Activated T-cell treated with anti-CD3 and anti-CD28 coated beads, Interleukin-2, amount 50 U/mL, for 4 hours (primary cell): ENCODE data around the gene KPNA3. TPM values are rescaled to one million over a fixed set of nuclear protein-coding genes. Genes with fewer than 3 reads are reported as not detected.
"Not testable (repeated sequence)": the region's sequence is repeated elsewhere in the genome, so short reads cannot be mapped to it uniquely, and the experiment has no call there.

Source experiments
- ATAC-seq, 2 donors: fragments of 200-7000 bp; cut with Tn5 transposase; one replicate each; pipeline ENCODE4 v1.10.0; 2021
- DNase-seq: peaks from one replicate; pipeline ENCODE4 v3.0.0-alpha.2; 2020
- H3K27me3 Mint-ChIP-seq: one replicate; pipeline ENCODE4 v1.8.0; 2021; ENCODE audit warnings: low read depth, mixed read lengths
- H3K36me3 Mint-ChIP-seq: one replicate; pipeline ENCODE4 v1.8.0; 2022; ENCODE audit warnings: mixed read lengths; ENCODE audit not compliant: insufficient read depth
- H3K4me1 Mint-ChIP-seq: one replicate; pipeline ENCODE4 v1.8.0; 2021; ENCODE audit warnings: low read depth, mixed read lengths
- H3K4me3 Mint-ChIP-seq: one replicate; pipeline ENCODE4 v1.8.0; 2021; ENCODE audit warnings: mild to moderate bottlenecking, moderate library complexity, mixed read lengths
- H3K9me3 Mint-ChIP-seq: one replicate; pipeline ENCODE4 v1.8.0; 2021; ENCODE audit warnings: mixed read lengths
- total RNA-seq, 3 donors: library from RNA; stranded (reverse); gene quantifications; one replicate each; pipeline ENCODE4 v1.2.1, GENCODE V29; 2021

The KPNA3 gene
- total RNA-seq, 3 donors from 2014 or later = 65.1 to 76.3 (median 72.4) TPM

DNA sequence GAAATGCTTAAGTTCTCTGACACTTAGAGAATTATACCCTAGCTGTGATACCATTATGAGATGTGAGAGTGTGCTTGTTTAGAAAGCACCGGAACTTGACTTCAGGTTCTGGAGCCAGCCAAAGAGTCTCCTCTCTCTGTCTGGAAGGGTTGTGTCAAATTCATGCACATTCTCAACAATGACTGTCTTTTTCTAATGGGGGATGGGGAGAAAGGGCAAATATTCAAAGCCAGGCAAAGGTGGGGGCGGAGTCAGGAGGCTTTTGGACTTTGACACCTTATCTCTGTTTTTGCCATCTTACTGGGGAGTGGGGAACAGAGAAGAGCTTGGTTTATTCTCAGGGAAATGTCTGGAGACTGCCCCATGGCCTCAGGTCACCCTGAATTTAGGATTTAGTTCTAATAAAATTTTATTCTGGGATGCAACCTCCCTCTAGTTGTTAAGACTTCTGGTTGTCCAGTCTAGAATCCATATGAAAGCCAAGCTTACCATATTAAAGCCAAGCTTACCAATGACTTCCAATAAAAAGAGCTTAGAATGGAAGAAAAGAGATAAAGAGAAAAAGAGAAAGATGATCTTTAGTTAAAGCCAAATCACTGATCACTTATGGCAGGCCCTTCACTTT, 28.2 kb upstream of the KPNA3 start:
- Mint-ChIP-seq H3K27me3 (peaks cover 19% of the 10 kb centered on the region), H3K36me3 (no peaks in the 10 kb centered on the region), H3K4me3 (no peak overlapping the region), H3K9me3 (no peaks in the 10 kb centered on the region), H3K4me1 (no peaks in the 10 kb centered on the region)
- ATAC-seq (no peak), DNase-seq (no peak)

DNA sequence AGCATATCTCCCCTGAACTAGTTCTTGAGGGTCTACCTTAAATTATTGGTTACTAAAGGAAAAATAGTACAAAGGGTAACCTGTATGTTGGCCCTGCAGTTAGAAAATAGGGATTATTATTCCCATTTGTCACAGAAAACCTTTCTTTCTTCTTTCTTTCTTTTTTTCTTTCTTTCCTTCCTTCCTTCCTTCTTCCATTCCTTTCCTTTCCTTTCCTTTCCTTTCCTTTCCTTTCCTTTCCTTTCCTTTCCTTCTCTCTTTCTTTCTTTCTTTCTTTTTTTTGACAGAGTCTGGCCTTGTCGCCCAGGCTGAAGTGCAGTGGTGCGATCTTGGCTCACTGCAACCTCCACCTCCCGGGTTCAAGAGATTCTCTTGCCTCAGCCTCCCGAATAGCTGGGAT, 23.6 kb upstream of the KPNA3 start:
- not testable (repeated sequence) for H3K36me3 Mint-ChIP-seq, H3K4me3 Mint-ChIP-seq, H3K9me3 Mint-ChIP-seq, DNase-seq, ATAC-seq, H3K4me1 Mint-ChIP-seq
- H3K27me3 Mint-ChIP-seq = peaks cover 11% of the 10 kb centered on the region

DNA sequence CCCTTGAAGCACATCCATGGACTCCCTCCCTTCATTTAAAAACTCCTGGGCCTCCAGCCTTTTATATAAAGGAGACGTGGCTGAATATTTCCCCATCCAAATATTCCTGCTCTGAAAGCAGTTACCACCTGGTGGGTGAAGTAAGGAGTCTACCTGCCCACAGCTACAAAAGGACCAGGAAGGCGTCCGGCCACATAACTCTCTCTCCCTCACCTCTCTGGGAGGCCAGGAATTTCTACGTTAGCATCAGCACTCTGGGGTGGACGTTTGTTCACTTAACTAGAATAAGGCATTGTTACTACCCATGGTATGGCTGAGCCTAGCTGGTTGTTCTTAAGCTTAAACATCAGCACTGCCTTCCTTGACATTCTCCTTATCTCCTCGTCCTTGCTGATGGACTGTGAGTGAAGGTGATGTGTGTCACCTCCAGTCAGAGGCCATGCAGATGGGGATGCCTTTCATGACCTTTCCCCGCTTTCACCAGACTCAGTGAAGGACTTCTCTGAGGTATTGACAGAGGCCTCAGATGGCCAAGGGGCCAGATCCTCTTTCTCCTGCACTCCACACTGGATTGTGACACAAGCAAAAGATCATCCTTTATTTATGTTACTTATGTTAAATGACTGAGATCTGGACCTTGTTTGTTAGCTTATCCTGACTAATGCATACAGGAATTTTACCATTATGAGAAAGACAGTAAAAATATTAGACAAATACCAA, 22.2 kb upstream of the KPNA3 start:
- Mint-ChIP-seq H3K27me3 (peaks cover 13% of the 10 kb centered on the region), H3K36me3 (no peaks in the 10 kb centered on the region), H3K9me3 (no peaks in the 10 kb centered on the region), H3K4me1 (no peaks in the 10 kb centered on the region), H3K4me3 (no peak overlapping the region)
- no peak for ATAC-seq
- DNase-seq = no peak

DNA sequence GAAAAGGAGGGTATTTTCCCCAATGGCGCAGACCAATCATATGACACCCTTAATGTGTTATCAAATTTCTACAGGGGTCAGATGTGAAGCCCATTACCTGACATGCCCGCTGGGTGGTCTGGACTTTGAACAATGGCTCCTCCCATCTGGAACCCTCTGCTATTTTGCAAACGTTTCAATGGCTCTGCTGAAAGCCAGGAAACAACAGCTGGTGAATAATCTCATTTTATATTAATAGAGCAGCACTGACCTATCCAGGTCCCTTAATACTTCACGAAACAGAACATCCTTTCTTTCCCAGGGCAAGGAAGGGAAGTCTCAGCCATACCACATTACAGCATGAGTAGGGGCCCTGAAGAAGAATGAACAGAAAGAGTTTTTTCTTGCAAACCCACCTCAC, 20.3 kb upstream of the KPNA3 start:
- H3K9me3 Mint-ChIP-seq = no peaks in the 10 kb centered on the region
- no peaks in the 10 kb centered on the region for H3K36me3 Mint-ChIP-seq
- H3K27me3 Mint-ChIP-seq = peaks cover 15% of the 10 kb centered on the region
- no peak overlapping the region for H3K4me3 Mint-ChIP-seq
- ATAC-seq = no peak
- no peak for DNase-seq
- no peaks in the 10 kb centered on the region for H3K4me1 Mint-ChIP-seq

DNA sequence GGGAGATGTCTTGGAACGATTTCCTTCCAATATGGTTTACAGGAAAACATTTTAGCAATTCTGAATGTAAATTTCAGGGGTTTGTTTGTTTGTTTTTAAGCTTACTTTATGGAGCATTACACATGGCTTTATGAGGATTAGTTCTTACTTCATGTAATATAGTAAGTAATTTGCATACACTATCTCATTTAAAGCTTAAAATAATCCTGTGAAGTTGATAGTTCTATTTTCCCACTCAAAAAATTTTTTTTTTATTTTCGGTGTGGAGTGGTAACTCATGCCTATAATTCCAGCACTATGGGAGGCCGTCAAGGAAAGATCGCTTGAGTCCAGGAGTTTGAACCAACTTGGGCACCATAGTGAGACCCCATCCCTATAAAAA, 19.0 kb upstream of the KPNA3 start:
- no peak for ATAC-seq
- no peaks in the 10 kb centered on the region for H3K9me3 Mint-ChIP-seq
- peaks cover 16% of the 10 kb centered on the region for H3K27me3 Mint-ChIP-seq
- H3K4me1 Mint-ChIP-seq = no peaks in the 10 kb centered on the region
- H3K36me3 Mint-ChIP-seq = no peaks in the 10 kb centered on the region
- DNase-seq = no peak
- H3K4me3 Mint-ChIP-seq = no peak overlapping the region

DNA sequence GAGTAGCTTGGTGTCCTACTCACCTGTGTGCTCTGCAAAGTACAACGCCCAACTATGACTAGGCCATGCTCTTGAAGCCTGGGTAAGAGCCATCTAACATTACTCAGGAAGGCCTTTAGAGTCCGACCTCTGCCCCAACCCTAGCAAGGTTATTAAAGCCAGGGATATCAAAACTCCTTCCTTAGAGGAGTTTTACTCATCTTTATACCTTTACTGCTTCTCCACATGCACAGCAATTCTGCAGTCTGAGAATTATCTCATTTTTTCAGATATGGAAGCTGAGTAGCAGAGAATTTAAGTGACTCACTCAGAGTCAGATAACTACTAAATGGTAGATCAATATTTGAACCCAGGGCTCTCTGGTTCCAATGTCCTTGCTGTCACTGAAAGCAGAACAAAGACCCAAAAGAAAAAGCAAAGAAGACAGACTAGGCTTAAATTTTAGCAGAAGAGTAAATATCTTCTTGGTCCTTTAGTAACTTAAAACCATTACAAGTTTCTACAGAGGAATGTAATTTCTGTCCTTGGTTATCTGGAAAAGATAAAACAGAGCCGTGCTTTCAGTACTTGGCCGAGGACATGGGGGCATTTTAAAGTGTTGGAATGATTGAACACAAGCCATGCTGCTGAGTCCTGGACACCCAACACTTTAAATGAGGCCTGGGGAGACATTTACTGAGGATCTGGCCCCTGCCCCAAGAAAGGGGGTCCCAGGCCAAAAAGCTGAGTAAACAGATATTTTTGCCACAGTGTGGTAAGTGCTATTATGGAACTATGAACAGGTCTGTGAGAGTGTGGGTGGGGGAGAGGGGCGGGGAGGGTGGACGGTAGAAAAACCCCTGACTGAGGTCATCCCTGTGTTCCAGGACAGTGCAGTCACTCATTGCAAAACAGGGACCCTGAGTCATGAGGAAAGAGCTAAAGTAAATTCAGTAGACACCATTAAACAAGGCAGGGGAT, 18.4 kb upstream of the KPNA3 start:
- H3K4me1 Mint-ChIP-seq = no peaks in the 10 kb centered on the region
- H3K9me3 Mint-ChIP-seq = no peaks in the 10 kb centered on the region
- DNase-seq (no peak), ATAC-seq (no peak)
- H3K27me3 Mint-ChIP-seq = peaks cover 18% of the 10 kb centered on the region
- H3K4me3 Mint-ChIP-seq = no peak overlapping the region
- H3K36me3 Mint-ChIP-seq = no peaks in the 10 kb centered on the region

DNA sequence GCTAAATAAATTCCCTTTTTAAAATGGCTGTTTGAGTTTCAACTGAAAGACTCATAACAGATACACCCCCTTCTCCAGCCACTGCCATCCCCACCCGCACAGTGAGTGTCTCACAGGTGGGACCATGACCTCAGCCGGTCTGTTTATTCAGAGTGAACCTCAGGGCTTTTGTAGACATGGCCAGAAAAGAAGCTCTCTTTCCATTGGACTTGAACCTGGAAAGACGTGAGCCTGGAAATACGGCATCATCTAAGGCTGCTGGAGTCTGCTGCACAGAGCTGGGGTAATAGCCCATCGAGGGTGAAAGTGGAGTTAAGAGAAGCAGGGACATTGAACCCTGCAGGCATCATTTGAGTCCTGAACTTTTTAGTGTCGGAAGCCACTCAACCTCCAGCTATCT, 15.2 kb upstream of the KPNA3 start:
- Mint-ChIP-seq H3K27me3 (peaks cover 23% of the 10 kb centered on the region), H3K36me3 (no peaks in the 10 kb centered on the region), H3K9me3 (no peaks in the 10 kb centered on the region), H3K4me1 (no peaks in the 10 kb centered on the region), H3K4me3 (no peak overlapping the region)
- ATAC-seq (no peak), DNase-seq (no peak)

DNA sequence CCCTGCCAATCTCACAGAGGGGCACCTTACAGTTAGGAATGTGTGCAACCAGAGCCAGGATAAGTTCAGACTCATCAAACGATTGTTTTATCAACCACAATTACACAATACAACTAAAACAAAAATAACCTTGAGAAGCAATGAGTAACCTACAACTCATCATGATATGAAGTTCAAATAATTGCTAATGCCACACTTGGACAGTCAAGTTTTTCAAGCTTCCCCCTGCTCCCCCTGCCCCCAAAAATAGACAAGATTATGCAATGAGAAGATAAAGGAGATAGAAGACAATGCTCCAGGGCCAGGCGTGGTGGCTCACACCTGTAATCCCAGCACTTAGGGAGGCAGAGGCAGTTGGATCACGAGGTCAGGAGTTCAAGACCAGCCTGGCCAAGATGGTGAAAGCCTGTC, 13.6 kb upstream of the KPNA3 start:
- Mint-ChIP-seq H3K4me3 (no peak overlapping the region), H3K27me3 (peaks cover 23% of the 10 kb centered on the region), H3K9me3 (no peaks in the 10 kb centered on the region), H3K36me3 (no peaks in the 10 kb centered on the region), H3K4me1 (no peaks in the 10 kb centered on the region)
- DNase-seq = no peak
- ATAC-seq = no peak

DNA sequence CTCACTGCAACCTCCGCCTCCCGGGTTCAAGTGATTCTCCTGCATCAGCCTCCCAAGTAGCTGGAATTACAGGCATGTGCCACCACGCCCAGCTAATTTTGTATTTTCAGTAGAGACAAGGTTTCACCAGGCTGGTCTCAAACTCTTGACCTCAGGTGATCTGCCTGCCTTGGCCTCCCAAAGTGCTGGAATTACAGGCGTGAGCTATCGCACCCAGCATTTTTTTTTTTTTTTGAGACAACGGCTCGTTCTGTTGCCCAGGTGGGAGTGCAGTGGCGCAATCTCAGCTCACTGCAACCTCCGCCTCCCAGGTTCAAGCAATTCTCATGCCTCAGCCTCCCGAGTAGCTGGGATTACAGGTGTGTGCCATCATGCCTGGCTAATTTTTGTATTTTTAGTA, 10.6 kb upstream of the KPNA3 start:
- not testable (repeated sequence) for DNase-seq, ATAC-seq
- H3K27me3 Mint-ChIP-seq = peaks cover 15% of the 10 kb centered on the region

DNA sequence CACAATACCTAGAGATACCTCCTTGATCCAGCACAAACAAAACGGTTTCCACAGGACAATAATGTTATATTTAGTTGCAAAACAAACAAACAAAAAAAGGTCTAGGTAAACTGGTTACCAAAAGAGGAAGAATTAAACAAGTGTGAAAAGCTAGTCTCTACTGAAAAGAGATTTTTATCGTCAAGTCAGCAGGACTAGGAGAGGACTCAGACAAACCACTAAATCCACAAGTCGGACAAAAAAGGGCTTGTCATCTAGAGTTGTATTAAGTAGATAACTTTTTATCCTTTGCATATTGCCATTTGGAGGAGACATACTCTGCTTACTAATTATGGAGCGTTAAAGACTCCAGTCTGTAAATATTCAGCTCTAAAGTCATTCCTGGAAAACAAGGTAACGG, 9.9 kb upstream of the KPNA3 start:
- no peak overlapping the region for H3K4me3 Mint-ChIP-seq
- H3K36me3 Mint-ChIP-seq = no peaks in the 10 kb centered on the region
- H3K27me3 Mint-ChIP-seq = peaks cover 14% of the 10 kb centered on the region
- no peaks in the 10 kb centered on the region for H3K4me1 Mint-ChIP-seq
- ATAC-seq = no peak
- no peak for DNase-seq
- no peaks in the 10 kb centered on the region for H3K9me3 Mint-ChIP-seq

More for the DNA sequence above, 10.6 kb upstream of the KPNA3 start:
- not testable (repeated sequence) for H3K4me3 Mint-ChIP-seq, H3K4me1 Mint-ChIP-seq, H3K9me3 Mint-ChIP-seq, H3K36me3 Mint-ChIP-seq

DNA sequence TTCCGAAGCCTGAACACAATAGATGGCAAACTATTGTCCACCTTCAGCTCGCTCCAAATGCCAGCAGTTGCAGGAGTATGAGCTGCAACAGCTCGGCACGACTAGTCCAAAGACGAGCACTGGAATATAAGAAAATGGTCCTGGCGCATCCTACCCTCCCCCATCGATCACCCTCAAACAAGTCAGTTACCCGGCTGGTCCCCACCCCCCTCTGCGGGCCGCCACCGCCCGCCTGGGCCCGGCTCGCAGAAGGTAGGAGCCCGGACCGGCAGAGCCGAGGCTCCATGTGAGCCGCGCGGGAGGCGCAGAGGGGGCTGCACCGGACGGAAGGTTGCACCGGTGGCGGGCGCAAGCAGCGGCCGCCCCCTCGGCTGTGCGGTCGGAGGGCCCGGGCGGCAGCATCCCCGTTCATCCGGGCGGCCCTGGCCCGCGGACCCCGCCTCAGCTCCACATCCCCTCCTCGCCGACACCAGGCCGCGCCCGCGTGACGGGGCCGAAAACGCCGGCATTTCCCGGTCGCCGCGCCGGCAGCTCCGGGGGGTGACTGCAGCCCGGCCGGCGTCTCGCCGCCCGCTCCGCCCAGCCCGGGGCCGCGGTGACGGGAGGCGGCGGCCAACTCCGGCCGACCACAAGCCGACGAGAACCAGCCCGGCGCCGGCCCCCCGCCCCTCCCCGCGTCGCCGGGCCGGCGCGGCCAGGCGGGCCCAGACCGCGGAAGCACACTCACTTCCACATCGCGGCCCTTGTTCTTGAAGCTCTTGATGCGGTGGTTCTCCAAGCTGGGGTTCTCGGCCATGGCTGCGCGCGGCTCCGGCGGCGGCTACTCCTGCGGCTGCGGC, 552 bp downstream of the KPNA3 start:
- ATAC-seq (peak; percentile 20 to 22), DNase-seq (peak; percentile 30)
- Mint-ChIP-seq H3K4me3 (peak overlapping the region; percentile 97), H3K9me3 (no peaks in the 10 kb centered on the region), H3K27me3 (no peaks in the 10 kb centered on the region), H3K4me1 (peaks cover 42% of the 10 kb centered on the region), H3K36me3 (peaks cover 12% of the 10 kb centered on the region)

DNA sequence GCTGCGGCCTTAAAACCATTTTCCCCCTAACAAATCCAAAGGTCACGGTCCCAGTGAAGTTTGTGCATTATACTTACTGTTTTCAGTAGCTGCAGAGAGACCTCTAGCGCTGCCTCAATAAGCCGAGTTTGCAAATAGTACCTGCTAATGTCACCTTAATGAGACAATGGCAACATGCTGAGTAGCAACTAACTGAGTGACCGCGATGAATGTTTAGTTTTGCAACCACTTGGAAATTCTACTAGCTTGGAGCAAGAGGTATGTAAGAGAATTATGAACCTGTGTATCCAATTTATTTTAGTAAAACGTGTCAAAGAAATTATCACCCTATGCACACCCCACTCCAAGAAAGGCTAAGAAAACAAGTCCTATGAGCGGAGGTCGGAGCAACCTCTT, 1.2 kb downstream of the KPNA3 start:
- peak overlapping the region; percentile 97 for H3K4me3 Mint-ChIP-seq
- H3K4me1 Mint-ChIP-seq = peaks cover 48% of the 10 kb centered on the region
- no peak for ATAC-seq
- no peaks in the 10 kb centered on the region for H3K27me3 Mint-ChIP-seq
- peaks cover 18% of the 10 kb centered on the region for H3K36me3 Mint-ChIP-seq
- no peaks in the 10 kb centered on the region for H3K9me3 Mint-ChIP-seq
- DNase-seq = no peak

DNA sequence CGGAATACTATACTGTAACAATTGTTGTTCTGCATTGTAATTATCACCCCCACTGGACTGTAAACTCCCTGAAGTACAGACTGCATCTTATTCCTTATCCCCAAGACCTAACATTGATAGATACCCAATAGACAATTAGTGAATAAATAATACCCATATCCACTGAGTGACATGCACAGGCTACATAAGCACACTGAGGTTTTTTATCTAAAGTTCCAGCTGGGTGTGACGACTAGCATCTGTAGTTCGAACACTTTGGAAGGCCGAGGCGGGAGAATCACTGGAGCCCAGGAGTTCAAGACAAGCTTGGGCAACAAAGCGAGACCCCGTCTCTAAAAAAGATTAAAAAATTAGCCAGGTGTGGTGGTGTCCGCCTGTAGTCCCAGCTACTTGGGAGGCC, 2.5 kb downstream of the KPNA3 start:
- H3K36me3 Mint-ChIP-seq = peaks cover 24% of the 10 kb centered on the region
- H3K4me1 Mint-ChIP-seq = peaks cover 56% of the 10 kb centered on the region
- no peak for ATAC-seq
- H3K9me3 Mint-ChIP-seq = no peaks in the 10 kb centered on the region
- H3K4me3 Mint-ChIP-seq = peak overlapping the region; percentile 9
- H3K27me3 Mint-ChIP-seq = no peaks in the 10 kb centered on the region
- no peak for DNase-seq
